Measurements from ENCODE around the gene GRIFIN.

GRIFIN gene

GRCh38 chr7:2438775-2439174 is 37.4 kb downstream of the GRIFIN start:
- Histone ChIP-seq H3K36me3 (ENCODE audit: insufficient read depth, low read length) (no peaks in the 10 kb centered on the region), H3K27me3 (ENCODE audit: insufficient read depth, low read length) (no peaks in the 10 kb centered on the region), H4K20me1 (ENCODE audit: insufficient read depth, low read length) (no peaks in the 10 kb centered on the region), H3F3A (ENCODE audit: insufficient read depth, low read length) (no peaks in the 10 kb centered on the region), H3K27ac (ENCODE audit: low read depth, low read length, poor library complexity, severe bottlenecking) (no peak overlapping the region), H3K9me2 (ENCODE audit: low read depth, low read length) (no peaks in the 10 kb centered on the region), H3K9me3 (ENCODE audit: low read length) (no peaks in the 10 kb centered on the region), H2AFZ (ENCODE audit: low read length) (no peak overlapping the region), H3K4me3 (ENCODE audit: low read depth, low read length, poor library complexity, severe bottlenecking) (no peak overlapping the region), H3K4me1 (ENCODE audit: insufficient read depth, low read length, severe bottlenecking) (no peaks in the 10 kb centered on the region), H3K79me2 (ENCODE audit: insufficient read depth, low read length) (no peaks in the 10 kb centered on the region), H3K4me2 (ENCODE audit: low read length) (no peak overlapping the region), H3K9ac (ENCODE audit: low read length) (no peak overlapping the region)
- no peak for TF ChIP-seq CTCF (IDR thresholded peaks at IDR 0.05; ENCODE audit: low read length)
- TF ChIP-seq EZH2 (IDR thresholded peaks at IDR 0.05; ENCODE audit: borderline replicate concordance, low read length), result no peak

- Histone ChIP-seq H3K27ac (ENCODE audit: low read depth, low read length, poor library complexity, severe bottlenecking) (no peak overlapping the region), H3K27me3 (ENCODE audit: insufficient read depth, low read length) (no peaks in the 10 kb centered on the region), H4K20me1 (ENCODE audit: insufficient read depth, low read length) (no peaks in the 10 kb centered on the region), H3K79me2 (ENCODE audit: insufficient read depth, low read length) (no peaks in the 10 kb centered on the region), H3K4me1 (ENCODE audit: insufficient read depth, low read length, severe bottlenecking) (no peaks in the 10 kb centered on the region), H3K9ac (ENCODE audit: low read length) (no peak overlapping the region), H3K36me3 (ENCODE audit: insufficient read depth, low read length) (no peaks in the 10 kb centered on the region; the same call in 1 of the 2 replicates), H3K4me3 (ENCODE audit: low read depth, low read length, poor library complexity, severe bottlenecking) (no peak overlapping the region), H3K9me2 (ENCODE audit: low read depth, low read length) (no peaks in the 10 kb centered on the region), H3K4me2 (ENCODE audit: low read length) (no peak overlapping the region), H2AFZ (ENCODE audit: low read length) (no peak overlapping the region), H3K9me3 (ENCODE audit: low read length) (no peaks in the 10 kb centered on the region), H3F3A (ENCODE audit: insufficient read depth, low read length) (no peaks in the 10 kb centered on the region)
- TF ChIP-seq CTCF (IDR thresholded peaks at IDR 0.05; ENCODE audit: low read length) (no peak), EZH2 (IDR thresholded peaks at IDR 0.05; ENCODE audit: borderline replicate concordance, low read length) (no peak)
Observed at GRCh38 chr7:2438186-2438585, 38.0 kb downstream of the GRIFIN start.

- TF ChIP-seq EZH2 (IDR thresholded peaks at IDR 0.05; ENCODE audit: borderline replicate concordance, low read length) (no peak), CTCF (IDR thresholded peaks at IDR 0.05; ENCODE audit: low read length) (no peak)
- Histone ChIP-seq H4K20me1 (ENCODE audit: insufficient read depth, low read length) (no peaks in the 10 kb centered on the region), H3K27ac (ENCODE audit: low read depth, low read length, poor library complexity, severe bottlenecking) (no peak overlapping the region), H3K4me2 (ENCODE audit: low read length) (no peak overlapping the region), H3K79me2 (ENCODE audit: insufficient read depth, low read length) (no peaks in the 10 kb centered on the region), H3K27me3 (ENCODE audit: insufficient read depth, low read length) (no peaks in the 10 kb centered on the region), H3K9me3 (ENCODE audit: low read length) (no peaks in the 10 kb centered on the region), H3K9me2 (ENCODE audit: low read depth, low read length) (no peaks in the 10 kb centered on the region), H3K9ac (ENCODE audit: low read length) (no peak overlapping the region), H2AFZ (ENCODE audit: low read length) (no peak overlapping the region), H3K4me3 (ENCODE audit: low read depth, low read length, poor library complexity, severe bottlenecking) (no peak overlapping the region), H3K4me1 (ENCODE audit: insufficient read depth, low read length, severe bottlenecking) (no peaks in the 10 kb centered on the region), H3F3A (ENCODE audit: insufficient read depth, low read length) (no peaks in the 10 kb centered on the region), H3K36me3 (ENCODE audit: insufficient read depth, low read length) (no peaks in the 10 kb centered on the region; the same call in 1 of the 2 replicates)
Observed at GRCh38 chr7:2437537-2438148, 38.6 kb downstream of the GRIFIN start.
